DOHH2 (cell line): Measurements from ENCODE around the gene RIBC2.

Experiments
- EZH2phosphoT487 ChIP-seq: fragments of 200-600 bp; sonication (generic); IDR thresholded peaks from 2 replicates; pipeline ENCODE4 v1.6.1; 2017; ENCODE audit warnings: borderline replicate concordance, mild to moderate bottlenecking, antibody characterized with exemption, low read length, moderate library complexity, mixed read lengths
- TF ChIP-seq, protein P1 (sequence below): fragments of 200-600 bp; sonication (generic); IDR thresholded peaks from one replicate; pipeline ENCODE4 v1.5.1; 2014; ENCODE audit warnings: antibody characterized with exemption, mild to moderate bottlenecking, low read depth, low read length; ENCODE audit not compliant: poor library complexity, severe bottlenecking

DNA sequence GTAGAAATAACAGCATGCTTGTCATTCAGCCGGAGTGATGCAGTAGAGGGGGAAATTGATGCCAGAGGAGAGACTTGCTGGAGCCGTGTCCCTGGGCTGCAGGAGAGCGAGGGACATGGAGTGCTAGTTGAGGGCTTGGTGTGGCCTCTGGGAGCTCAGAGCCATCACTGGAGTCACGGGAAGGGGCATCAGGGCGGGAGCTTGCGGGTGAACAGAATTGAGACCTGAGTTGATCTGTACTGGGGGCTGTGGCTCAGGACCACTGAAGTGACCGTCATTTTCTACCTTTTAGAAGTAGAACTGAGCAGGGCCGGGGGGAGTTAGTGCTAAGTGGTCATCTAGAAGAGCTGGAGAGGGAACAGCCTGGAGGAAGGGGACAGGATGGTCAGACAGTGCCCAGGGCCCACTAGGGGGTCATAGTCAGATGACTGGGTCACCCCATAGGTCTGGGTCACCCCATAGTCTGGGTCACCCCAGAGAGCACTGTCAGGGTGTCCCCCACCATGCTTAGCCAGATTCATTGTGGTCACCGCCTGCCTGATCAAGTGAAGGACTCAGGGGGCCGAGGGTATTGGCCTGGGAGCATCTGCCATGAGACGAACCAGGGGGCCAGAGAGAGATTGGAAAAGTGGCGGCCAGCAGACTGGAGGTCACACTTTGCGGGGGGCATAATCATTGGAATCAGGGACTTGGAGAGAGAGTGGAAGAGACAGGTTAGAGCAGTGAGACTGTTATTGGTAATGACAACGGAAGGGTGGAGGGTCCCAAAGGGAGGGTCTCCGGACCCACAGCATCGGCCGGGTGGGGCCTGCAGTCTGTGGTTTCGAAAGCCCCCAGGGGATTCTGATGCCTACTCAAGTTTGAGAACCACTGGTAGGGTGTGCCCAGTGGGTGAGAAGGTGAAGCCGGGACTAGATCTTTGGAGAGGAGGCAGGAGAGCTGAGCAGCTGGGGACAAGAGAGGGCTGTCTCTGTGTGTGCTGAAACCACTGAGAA is 15.2 kb downstream of the RIBC2 start:
- TF ChIP-seq, protein P1, sequence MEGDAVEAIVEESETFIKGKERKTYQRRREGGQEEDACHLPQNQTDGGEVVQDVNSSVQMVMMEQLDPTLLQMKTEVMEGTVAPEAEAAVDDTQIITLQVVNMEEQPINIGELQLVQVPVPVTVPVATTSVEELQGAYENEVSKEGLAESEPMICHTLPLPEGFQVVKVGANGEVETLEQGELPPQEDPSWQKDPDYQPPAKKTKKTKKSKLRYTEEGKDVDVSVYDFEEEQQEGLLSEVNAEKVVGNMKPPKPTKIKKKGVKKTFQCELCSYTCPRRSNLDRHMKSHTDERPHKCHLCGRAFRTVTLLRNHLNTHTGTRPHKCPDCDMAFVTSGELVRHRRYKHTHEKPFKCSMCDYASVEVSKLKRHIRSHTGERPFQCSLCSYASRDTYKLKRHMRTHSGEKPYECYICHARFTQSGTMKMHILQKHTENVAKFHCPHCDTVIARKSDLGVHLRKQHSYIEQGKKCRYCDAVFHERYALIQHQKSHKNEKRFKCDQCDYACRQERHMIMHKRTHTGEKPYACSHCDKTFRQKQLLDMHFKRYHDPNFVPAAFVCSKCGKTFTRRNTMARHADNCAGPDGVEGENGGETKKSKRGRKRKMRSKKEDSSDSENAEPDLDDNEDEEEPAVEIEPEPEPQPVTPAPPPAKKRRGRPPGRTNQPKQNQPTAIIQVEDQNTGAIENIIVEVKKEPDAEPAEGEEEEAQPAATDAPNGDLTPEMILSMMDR: no peak
- TF ChIP-seq EZH2phosphoT487: no peak
